Measurements from ENCODE around the gene CDC20.

DNA sequence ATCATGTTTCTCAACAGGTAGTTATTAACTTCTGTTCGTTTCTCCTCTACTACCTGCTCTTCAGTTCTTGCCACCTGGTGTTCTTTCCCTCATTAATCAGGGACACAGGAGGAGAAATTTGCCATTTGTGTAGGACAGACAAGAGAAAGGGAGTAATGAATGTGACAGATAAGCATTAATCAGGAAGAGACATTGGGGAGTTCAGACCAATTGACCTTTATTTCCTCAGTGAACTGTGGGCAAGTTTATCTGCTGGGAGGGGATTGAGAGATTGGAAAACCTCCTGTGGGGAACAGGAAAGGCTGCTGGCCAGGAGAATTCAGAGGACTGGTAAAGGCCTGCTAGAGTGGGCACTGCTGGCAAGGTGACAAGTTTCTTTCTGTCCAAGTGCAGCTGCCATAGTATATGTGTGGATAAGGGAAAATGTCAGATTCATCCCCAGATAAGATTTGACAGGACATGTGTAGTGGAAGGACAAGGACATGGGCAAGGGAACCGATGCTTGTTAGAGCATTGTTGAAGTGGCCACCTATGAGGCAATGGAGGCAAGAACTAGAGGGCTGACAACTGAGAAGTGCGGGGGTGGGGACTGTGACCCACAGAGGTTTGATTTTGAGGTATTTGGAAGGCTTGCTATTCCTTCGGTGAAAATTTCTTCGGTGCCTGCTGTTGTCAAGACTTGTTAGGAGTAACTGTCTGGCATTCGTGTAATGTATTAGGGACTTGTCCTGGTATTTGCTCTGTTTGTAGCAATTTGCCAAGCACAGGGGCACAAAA, 43.5 kb downstream of the CDC20 start:
- TF ChIP-seq BHLHE40 (IDR thresholded peaks at IDR 0.05; ENCODE audit: borderline replicate concordance): no peak
- TF ChIP-seq NFRKB (IDR thresholded peaks at IDR 0.05): no peak
- TF ChIP-seq FOXA1 (IDR thresholded peaks at IDR 0.05): no peak
- TF ChIP-seq SP1 (IDR thresholded peaks at IDR 0.05): no peak
- TF ChIP-seq FOXK2 (IDR thresholded peaks at IDR 0.05): no peak
- TF ChIP-seq ZNF384 (IDR thresholded peaks at IDR 0.05): no peak
- no peak for TF ChIP-seq FOXM1 (IDR thresholded peaks at IDR 0.05; ENCODE audit: borderline replicate concordance)
- TF ChIP-seq ARNT (IDR thresholded peaks at IDR 0.05): no peak
- TF ChIP-seq ELF4 (IDR thresholded peaks at IDR 0.05): no peak
